Stimulated activated CD4-positive, alpha-beta T cell treated with anti-CD3 and anti-CD28 coated beads, Interleukin-12 subunit alpha, Interleukin-12 subunit beta, amount 100 ng/mL, for 4 hours (primary cell): ENCODE data around the gene KRT16.
"Not testable (repeated sequence)": the region's sequence is repeated elsewhere in the genome, so short reads cannot be mapped to it uniquely, and the experiment has no call there.

Experiments
- DNase-seq: peaks from one replicate; pipeline ENCODE4 v3.0.0-alpha.2; 2020

KRT16 gene

DNA sequence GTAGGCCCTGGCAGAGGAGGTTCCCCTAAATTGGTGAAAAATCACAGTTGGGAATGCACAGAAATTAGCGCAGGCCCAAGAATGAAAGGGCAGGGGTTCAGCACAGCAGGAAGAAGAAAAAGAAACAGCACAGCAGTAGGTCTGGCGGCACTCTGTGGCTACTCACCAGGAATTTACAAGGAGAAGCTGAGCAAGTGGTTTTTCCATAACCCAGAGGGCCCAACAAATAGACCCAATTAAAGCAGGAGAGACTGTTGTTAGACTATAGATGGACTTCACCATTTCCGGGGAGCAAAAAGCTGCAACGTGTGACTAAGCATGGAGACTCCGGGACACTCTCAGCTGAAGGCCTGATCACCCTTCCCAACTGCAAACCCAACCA lies 14.3 kb upstream of the KRT16 start:
- DNase-seq, result not testable (repeated sequence)

DNA sequence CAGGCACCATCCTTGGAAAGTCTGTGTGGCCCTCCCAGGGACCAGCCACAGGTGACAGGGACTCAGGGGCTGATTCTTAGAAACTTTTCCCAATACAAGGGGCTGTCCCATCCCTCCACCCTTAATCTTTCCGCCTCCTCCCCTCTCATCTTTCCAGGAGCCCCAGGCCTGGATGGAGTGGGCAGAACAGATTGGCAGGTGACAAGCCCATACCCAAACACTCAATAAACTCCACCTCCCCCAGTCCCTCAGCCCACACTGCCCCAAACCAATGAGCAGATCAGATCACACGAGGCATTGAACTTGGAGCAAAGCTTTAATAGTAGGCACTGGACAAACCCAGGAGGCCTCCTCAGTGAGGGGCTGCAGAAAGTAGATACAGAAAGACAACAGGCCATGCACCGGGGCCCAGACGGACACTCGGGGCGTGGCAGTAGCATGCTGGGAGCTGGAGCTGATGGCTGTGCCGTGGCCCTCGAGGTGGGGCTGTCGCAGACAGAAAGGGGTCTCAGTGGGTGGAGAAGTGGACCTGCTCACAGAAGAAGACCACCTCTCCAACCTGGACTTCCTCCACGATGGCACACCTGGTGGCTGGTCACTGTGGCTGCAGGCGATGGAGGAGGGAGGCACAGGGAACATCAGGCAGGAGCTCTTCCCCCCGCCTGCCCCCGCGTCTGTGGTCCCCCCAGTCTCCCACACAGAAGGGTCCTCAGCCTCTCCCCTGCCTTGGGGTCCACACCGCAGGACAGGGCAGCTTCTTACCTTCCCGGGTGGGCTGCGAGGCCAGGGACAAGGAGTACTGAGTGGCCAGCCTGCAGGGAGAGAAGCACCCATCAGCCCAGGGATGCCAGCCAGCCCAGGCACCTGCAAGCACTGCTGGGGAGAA lies 13.7 kb upstream of the KRT16 start:
- not testable (repeated sequence) for DNase-seq

DNA sequence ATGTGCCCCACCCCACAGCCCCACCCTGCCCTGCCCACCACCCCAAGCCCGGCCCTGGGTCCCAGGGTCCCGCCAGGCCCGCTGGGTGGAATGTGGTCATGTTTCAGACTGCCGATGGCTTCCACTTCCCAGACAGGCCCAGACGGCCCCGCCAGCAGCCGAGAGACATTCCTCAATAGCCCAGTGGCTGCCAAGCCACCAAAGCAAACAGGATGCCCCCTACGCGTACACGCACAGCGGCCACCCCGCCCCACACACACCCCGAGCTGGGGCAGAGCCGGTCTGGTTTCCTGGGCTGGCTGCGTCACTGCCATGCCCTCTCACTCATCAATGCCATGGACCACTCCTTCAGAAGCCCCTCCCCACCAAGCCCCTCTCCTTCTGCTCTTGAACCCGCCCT lies 13.0 kb upstream of the KRT16 start:
- no peak for DNase-seq

DNA sequence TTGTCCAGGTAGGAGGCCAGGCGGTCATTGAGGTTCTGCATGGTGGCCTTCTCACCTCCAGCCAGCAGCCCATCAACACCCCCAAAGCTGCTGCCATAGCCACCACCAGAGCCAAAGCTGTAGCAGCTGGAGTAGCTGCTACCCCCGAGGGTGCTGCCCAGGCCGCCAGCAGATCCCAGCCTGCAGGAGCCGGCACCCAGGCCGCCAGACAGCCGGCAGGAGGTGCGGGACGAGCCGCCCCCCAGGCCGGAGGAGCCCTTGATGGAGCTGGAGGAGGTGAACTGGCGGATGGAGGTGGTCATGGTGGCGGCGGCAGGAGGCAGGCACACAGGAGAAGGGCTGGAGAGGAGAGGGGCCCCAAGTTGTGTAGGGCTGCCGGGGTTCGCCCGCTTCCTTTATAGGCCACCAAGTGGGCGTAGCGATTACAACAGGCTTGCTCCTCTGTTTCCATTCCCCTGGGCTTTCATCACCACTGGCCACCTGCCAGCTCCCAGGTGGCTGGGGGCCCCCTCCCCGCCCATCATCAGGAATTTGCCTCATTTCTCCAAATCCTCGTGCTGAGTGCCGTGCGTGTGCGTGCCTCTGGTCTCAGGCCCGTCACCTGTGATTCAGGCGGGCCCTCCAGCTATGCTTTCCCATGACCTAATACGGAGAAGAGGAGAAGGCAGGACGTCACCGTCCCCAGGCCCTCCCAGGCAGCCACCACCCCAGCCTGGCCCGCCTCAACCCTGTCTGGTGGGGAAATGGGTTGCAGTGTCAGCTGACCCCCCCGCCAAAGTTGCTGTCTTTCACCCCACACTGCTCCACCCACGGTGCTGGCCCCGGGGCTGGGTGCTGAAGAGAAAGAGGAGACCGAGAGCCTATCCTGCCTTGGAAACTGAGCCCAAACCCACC lies 11.9 kb upstream of the KRT16 start, which contains the start of gene KRT17:
TSS of gene KRT17 (minus strand) at position 368 of the 894 bp plus-strand sequence. CDS start at position 302, 66 bp downstream.
- DNase-seq, result no peak

DNA sequence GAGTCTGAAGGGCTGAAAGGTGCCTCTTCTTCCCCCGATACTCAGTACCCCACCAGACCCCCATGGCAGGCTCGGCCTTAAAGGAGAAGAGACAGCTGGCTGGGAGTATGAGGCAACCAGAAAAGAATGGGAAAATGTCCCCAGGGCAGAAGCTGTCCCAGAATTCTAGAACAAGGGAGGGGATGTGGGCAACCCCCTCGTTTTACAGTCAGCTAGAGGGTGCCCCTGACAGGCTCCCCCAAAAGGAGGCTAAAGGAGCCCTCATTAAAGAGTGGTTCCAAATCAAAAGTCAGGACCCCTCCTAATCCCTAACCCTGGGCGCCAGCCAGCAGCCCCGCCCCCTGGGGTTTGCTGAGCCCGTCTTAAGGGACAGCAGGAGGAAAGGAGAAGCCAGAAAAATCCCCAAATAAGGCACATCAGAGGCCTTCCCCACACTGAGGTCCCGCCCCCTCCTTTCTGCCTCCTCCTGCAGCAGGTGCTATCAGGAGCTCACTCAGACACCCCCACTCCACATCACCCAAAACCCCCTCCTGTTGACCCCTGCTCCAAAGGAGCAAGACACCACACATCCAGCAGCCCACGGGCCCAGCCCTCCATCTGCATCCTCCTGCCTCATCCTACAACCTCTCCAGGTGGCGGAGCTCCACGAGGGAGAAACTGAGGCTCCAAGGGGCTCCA lies 10.8 kb upstream of the KRT16 start:
- DNase-seq, result not testable (repeated sequence)

DNA sequence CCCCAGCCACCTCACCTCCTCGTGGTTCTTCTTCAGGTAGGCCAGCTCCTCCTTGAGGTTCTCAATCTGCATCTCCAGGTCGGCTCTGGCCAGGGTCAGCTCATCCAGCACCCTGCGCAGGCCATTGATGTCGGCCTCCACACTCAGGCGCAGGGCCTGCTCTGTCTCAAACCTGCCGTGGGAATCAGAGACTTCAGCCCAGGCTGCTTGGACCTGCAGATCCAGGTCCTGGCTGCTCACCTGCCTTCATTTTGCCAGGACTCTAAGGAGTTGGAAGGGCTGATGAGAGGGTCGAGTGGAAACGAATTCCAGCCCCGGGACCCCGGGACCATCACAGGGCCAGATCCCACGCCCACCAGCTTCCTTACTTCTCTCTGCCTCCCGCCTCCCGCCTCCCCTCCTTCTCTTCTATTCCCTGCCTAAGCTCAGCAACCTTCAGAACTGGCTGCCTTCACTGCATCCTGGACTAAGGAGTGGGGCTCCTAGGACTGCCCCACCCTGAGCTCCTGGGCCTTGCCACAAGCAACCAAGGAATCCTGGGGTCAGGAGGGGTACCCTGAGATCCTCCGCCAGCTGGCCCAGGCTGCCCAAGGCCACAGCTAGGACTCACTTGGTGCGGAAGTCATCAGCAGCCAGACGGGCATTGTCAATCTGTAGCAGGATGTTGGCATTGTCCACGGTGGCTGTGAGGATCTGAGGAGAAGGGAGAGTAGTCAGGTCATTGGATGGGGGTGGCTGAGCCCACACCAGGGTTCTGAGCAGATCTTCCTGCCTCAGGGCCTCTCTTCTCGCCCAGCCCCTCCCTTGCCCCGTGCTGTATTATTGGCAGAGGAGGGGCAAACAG lies 10.0 kb upstream of the KRT16 start:
- DNase-seq, result not testable (repeated sequence)

DNA sequence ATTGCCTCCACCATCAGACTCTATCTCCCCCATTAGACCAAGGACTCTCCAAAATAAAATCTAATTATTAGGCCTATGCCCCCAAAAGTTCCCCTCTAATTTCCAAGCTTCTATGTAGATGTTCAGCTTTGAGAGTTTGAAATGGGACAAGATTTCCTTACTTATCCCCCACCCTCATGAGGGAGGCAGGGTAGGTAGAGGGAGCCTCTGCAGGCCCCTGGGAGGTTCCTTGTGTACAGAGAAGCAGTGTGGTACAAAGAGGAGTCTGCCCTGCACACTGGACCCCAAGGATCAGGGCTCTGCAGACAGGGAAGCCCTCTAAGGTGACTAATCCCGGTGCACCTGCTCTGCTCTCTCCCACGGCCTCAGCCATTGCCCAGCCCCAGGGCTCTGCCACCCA lies 9.3 kb upstream of the KRT16 start:
- no peak for DNase-seq

DNA sequence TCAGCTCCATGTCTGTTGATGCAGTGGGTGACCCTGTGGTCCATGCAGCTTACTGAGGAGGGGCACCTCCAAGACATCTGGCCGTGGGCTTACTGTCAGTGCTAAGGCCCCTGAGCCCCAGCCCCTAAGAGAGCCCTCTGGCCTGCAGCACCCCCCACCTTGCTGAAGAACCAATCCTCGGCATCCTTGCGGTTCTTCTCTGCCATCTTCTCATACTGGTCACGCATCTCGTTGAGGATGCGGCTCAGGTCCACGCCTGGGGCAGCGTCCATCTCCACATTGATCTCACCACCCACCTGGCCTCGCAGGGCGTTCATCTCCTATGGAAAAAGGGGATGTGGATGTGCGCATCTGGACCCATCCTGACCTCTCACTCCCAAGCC lies 8.9 kb upstream of the KRT16 start:
- DNase-seq, result not testable (repeated sequence)

DNA sequence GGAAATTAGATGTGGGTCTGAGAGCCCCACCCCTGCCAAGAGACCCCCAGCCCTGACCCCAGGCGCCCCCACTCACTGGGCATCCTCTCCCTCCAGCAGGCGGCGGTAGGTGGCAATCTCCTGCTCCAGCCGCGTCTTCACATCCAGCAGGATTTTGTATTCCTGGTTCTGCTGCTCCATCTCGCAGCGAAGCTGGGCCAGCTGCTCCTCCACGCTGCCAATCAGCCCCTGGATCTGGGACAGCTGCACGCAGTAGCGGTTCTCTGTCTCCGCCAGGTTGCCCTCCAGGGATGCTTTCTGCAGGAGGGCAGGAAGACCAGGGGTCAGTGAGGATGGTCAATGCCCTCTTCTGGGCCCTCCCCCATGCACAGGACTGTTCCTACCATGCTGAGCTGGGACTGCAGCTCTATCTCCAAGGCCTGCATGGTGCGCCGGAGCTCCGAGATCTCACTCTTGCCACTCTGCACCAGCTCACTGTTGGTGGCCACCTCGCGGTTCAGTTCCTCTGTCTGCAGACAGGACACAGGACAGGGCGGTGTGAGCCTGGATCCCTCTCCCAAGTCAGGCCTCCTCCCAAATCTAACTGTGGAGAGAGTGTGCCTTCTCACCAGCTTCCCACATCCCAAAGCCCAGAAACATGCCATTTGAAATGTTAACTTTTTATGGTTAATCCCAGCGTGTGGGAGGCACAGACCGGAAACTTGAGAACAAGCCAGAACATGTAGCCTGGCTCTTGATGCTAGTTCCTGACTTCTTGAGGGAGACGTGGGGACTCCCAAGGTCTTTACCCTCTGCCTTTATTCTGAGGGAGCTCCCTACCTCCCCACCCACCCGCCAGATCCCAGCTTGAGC lies 8.2 kb upstream of the KRT16 start:
- DNase-seq, result no peak

DNA sequence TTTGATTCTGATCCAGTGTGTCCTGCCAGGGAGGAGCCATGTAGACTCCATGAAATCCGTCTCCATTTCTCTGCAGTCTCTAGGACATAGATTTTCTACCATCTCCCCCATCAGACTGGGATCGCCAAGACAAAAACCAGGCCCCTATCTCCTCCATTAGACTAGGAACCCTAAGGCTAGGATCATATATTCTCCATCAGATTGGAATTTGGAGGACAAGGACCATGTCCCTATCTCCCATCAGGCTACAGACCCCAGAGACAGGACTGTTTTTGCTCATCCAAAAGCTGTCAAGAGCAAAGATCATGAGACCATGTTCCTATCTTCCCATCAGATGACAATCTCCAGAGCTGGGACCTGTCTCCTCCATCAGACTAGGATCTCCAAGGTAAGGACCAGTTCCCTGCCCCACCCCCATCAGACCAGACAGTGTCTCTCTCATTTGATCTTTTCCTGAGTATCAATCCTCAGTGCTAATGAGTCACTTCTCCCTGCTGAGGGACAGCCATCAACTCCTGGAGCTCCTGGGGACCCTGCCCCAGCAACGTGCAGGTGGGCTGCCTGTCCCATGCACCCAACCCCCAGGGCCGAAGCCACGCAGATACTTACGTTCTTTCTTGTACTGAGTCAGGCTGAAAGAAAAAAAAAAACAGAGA lies 7.5 kb upstream of the KRT16 start:
- not testable (repeated sequence) for DNase-seq

DNA sequence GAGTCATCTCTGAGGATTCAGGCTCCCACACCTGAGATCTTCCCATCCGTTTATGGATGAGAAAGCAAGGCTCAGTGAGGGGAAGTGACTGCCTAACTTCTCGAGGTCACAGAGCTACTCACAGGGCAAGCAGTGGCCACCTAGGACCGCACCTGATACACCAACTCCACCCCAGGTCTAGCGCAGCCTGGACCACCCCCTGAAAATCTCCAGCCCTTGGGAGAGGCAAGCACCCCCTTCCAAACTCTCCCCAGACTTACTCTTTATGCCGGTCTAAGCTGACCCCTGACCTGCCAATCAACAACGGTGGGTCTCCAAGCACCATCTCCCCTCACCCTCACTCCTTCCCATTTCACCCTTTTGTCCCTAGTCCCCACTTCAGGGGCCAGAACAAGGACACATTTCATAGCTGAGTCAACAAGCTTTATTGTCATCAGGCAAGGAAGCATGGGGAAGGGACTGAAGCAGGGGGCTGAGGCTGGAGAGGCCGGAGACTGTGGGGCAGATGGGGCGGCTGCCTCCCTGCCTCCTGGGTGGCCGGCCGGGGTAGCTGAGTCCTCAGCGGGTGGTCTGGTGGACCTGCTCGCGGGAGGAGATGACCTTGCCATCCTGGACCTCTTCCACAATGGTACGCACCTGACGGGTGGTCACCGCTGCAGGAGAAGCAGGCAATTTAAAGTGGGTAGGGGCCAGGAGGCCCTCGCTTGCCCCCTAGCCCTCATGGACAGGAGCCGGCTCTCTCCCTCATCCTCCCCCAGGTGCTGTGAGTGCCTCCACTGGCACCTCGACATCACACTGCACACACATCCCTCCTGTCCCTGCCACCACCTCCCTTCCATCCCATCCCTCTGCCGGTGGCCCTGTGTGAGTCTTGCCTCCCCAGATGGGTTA lies 6.7 kb upstream of the KRT16 start:
- DNase-seq, result no peak

DNA sequence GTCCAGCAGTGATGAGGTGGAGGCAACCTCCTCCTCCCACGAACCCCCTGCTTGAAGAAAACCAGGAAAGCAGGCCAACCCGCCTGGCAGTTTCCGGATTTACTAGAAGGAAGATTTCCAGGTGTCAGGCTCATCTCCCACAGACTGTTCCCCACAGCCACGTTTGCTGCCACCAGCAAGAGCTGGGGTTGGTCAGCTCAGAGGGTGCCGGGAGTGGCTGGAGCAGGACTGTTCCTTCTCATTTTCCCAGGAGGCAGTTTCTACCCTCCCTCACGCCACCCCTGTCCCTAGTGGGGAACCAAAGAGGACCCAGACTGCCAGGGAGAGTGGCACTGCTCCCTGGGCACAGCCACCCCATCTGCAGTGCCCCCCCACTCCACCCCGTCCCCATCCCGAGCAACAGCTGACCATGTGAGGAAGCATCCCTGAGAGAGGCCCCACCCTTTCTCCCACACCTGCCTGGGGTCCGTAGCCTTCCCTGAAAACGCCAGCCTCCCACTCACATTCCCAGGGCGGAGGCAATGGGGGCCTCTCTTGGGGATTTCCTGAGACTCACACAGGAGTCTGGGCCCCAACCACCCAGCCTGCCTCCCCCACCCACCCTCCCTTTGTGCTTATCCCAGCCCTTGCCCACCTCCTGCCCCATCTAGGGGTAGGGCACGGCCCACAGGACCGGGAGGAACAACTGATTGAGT lies 5.9 kb upstream of the KRT16 start:
- no peak for DNase-seq

DNA sequence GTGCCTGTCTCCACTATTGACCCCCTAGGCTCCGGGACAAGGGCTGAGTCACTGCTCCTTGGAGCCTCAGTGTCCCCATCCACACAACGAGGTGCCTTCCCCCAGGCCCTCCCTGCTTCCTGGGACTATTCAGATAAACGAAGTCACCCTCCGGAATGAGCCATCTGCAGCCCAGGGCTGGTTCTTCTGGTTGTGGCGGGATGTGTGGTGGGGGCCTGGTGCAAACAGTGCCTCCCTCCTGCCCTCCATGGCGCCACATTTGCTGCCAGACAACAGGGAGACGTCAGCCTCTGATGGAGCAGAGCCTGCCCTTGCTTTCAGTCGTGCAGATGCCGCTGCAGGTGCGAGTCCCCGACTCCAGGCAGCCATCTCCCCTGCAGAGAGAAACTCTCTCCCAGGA lies 5.1 kb upstream of the KRT16 start:
- no peak for DNase-seq

DNA sequence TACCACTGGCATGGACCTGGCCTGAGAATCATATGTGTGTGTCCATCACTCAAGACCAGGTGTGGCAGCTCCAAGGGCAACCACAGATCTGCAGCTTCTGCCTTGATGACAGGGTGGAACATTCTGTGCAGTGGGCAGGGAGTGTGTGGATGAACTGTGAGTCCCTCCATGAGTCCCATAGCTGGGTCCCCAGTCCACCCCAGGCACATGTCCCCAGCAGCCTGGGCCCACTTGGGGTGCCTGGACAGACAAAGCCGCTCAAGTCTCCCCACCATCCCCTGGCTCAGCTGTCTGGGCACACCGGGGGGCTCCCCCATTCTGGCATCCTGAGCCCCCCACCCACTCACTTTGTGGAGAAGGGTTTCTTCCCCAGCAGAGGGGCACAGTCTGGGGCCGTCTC lies 4.6 kb upstream of the KRT16 start:
- DNase-seq, result no peak

DNA sequence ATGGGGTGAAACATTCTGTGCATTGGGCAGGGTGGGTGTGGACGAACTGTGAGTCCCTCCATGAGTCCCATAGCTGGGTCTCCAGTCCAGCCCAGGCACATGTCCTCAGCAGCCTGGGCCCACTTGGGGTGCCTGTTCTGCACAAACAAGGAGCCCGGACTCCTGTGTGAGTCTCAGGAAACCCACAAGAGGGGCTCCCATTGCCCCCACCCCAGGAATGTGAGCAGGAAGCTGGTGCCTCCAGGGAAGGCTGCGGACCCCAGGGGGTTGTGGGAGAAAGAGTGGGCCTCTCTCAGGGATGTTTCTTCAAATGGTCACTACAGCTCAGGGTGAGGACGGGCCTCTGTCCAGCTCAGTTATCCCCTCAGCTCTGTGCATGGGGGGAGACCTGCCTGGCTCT lies 3.9 kb upstream of the KRT16 start:
- not testable (repeated sequence) for DNase-seq

DNA sequence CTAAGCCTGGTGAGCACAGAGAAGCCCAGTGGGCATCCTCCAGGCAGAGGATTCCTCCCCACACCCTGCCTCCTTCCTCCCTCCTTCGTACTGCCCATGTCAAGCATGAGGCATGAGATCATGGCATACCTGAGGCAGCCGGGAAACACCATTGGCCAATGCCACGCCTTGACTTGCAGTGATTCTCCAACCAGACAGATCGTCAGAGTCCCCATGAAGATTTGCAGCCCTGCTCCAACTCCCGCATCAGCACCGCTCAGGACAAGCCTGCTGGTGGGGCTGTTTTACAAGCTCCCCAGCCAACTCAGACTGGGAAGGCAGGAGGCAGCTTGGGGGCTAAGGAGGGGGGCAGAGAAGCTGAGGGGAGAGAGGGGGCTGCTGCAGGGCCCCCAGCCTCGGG lies 2.9 kb upstream of the KRT16 start:
- no peak for DNase-seq

DNA sequence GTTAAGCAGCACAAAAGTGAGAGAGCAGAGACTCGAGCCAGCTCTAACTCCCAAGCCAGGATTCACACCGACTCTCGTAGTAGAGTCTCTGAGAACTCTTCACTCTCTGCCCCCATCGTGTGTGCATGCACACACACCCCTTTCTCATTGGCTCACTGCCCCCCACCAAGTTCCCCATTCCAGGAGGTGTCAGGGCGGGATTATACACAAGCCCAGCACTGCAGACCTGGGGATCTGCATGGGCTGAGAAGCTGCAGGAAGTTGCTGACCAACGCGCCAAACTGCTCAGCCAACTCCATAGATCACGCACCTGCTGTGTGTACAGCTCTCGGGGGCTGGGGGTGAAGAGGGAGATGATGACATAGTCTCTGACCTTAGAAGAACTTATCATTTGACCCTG lies 2.2 kb upstream of the KRT16 start:
- DNase-seq, result not testable (repeated sequence)

DNA sequence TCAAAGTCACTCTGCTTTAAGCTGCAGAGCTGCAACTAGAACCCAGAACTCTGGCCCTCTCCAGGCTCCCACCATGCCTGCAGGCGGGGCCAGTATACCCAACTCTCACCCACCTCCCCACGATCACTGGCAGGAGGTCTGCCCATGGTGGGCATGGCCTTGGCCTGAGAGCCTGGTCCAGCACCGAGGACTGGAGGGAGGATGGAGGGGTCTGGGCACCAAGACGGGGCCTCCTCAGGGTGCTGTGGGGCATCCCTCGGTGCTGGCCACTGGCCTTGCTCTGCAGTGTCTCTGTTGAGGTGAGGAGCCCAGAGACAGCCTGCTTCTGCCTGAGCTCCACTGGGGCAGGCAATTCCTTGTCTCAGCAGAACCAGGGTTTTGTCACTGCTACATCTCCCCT lies 1.5 kb upstream of the KRT16 start:
- no peak for DNase-seq
